ENCODE data around the gene MANBA. TPM values are rescaled to one million over a fixed set of nuclear protein-coding genes. Genes with fewer than 3 reads are reported as not detected.
"Not testable (repeated sequence)": the region's sequence is repeated elsewhere in the genome, so short reads cannot be mapped to it uniquely, and the experiment has no call there.

The MANBA gene
- total RNA-seq, 2 experiments from 2014 or later = 12.0 to 13.3 TPM

DNA sequence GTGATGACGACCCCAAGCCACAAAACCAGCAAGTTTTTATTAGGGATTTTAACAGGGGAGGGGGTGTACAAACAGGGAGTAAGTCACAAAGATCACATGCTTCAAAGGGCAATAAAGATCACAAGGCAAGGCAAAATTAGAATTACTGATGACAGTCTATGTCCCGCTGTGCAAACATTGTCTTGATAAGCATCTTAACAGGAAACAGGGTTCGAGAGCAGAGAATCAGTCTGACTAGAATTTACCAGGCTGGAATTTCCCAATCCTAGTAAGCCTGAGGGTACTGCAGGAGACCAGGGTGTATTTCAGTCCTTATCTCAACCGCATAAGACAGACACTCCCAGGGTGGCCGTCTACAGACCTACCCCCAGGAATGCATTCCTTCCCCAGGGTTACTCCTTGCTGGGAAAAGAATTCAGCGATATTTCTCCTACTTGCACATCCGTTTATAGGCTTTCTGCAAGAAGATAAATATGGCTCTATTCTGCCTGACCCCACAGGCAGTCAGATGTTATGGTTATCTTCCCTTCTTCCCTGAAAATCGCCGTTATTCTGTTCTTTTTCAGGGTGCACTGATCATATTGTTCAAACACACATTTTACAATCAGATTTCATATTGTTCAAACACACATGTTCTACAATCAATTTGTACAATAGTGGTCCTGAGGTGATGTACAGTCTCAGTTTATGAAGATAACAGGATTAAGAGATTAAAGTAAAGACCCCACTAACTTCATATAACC is 41.8 kb downstream of the MANBA start:
- intact Hi-C loops (cut with DNase I, micrococcal nuclease); POLR2A ChIA-PET; CTCF ChIA-PET: not testable (repeated sequence)

DNA sequence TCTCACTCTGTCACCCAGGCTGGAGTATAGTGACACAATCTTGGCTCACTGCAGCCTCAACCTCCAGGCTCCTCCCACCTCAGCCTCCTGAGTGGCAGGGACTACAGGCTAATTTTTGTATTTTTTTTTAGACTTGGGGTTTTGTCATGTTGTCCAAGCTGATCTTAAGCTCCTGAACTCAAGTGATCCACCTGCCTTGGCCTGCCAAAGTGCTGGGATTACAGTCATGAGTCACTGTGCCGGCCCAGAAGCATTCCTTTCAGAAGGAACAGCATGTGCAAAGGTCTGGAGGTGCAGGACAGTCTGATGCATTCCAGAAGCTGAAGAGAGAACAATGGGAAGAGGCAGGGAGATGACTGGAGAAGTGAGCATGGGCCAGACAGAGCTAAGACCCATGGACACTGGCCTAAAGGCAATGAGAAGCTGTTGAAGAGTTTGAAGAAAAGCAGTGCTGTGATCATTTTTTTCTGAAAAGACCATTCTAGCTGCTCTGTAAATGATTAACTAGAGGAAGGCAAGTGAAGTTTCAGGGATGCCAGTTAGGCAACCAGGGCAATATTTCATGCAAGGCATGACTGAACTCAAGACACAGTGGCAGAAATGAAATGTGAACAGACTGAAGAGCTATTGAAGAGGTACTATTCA is 43.2 kb downstream of the MANBA start:
- ChIA-PET CTCF (interaction anchor here (0.8 kb wide), 1 partner anchor 343 kb away, joined by 3 read pairs; no protein-coding TSS in a partner anchor), POLR2A (no interaction called here)
- H3K9me3 Mint-ChIP-seq (ENCODE audit: low read depth) = no peaks in the 10 kb centered on the region
- no peaks in the 10 kb centered on the region for H3K4me1 Mint-ChIP-seq
- no peak for ATAC-seq
- H3K27ac Mint-ChIP-seq = no peak overlapping the region
- DNase-seq = no peak
- no peak overlapping the region for H3K4me3 Mint-ChIP-seq
- peaks cover 24% of the 10 kb centered on the region for H3K36me3 Mint-ChIP-seq (ENCODE audit: low read depth)
- intact Hi-C loops (cut with DNase I, micrococcal nuclease) = no loop called here
- no peaks in the 10 kb centered on the region for H3K27me3 Mint-ChIP-seq

More for the DNA sequence above, 41.8 kb downstream of the MANBA start:
- not testable (repeated sequence) for H3K4me3 Mint-ChIP-seq; H3K27me3 Mint-ChIP-seq; DNase-seq; H3K4me1 Mint-ChIP-seq; H3K27ac Mint-ChIP-seq; ATAC-seq; H3K9me3 Mint-ChIP-seq (ENCODE audit: low read depth)
- peaks cover 22% of the 10 kb centered on the region for H3K36me3 Mint-ChIP-seq (ENCODE audit: low read depth)

GRCh38 chr4:102715057-102715456 is 45.7 kb downstream of the MANBA start:
- DNase-seq = no peak
- intact Hi-C loops (cut with DNase I, micrococcal nuclease) = no loop called here
- ChIA-PET POLR2A (no interaction called here), CTCF (interaction anchor here (0.7 kb wide), 1 partner anchor 426 kb away, joined by 4 read pairs; no protein-coding TSS in a partner anchor)
- no peaks in the 10 kb centered on the region for H3K27me3 Mint-ChIP-seq
- no peak overlapping the region for H3K27ac Mint-ChIP-seq
- no peak overlapping the region for H3K4me3 Mint-ChIP-seq
- ATAC-seq = no peak
- peaks cover 28% of the 10 kb centered on the region for H3K36me3 Mint-ChIP-seq (ENCODE audit: low read depth)
- no peaks in the 10 kb centered on the region for H3K4me1 Mint-ChIP-seq
- no peaks in the 10 kb centered on the region for H3K9me3 Mint-ChIP-seq (ENCODE audit: low read depth)

DNA sequence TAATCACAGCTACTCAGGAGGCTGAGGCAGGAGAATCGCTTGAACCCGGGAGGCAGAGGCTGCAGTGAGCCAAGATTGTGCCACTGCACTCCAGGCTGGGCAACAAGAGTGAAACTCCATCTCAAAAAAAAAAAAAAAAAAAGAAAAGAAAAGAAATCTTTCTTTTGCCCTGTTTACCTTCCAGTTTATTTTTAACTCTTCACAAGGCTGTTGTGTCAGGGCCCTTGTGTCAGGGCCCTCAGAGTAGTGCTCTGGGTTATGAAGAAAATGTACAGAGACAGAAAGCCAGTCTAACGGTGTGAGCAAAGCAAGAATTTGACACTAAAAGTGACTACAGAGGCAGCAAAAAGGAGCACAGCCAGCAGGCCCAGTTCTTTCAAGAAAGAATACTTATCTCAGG is 47.0 kb downstream of the MANBA start:
- POLR2A ChIA-PET; DNase-seq; H3K9me3 Mint-ChIP-seq (ENCODE audit: low read depth); H3K27me3 Mint-ChIP-seq; intact Hi-C loops (cut with DNase I, micrococcal nuclease); H3K4me1 Mint-ChIP-seq; H3K4me3 Mint-ChIP-seq; H3K27ac Mint-ChIP-seq; ATAC-seq: not testable (repeated sequence)
- peaks cover 22% of the 10 kb centered on the region for H3K36me3 Mint-ChIP-seq (ENCODE audit: low read depth)
- CTCF ChIA-PET = interaction anchor here (1.5 kb wide), 1 partner anchor 11 kb away, joined by 4 read pairs; no protein-coding TSS in a partner anchor

DNA sequence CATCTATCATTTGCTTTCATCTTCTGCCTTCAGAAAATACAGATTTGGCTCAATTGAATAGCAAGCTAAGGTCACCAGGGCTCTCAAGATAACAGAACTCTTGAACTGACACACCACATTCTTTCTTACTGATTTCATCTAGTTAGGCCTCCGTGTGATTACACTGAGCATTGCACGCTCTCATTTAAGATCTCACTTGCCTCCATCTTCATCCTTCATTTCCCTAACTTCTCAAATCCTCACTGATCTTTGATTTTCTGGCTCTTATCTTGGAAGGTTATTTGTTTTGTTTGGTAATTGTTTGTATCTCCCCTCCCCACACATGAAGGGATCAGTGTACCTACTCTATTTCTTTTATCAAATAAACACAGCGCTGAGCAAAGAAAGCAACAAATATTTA is 47.7 kb downstream of the MANBA start:
- Mint-ChIP-seq H3K27ac (no peak overlapping the region), H3K4me3 (no peak overlapping the region), H3K9me3 (ENCODE audit: low read depth) (no peaks in the 10 kb centered on the region), H3K36me3 (ENCODE audit: low read depth) (peaks cover 20% of the 10 kb centered on the region), H3K4me1 (no peaks in the 10 kb centered on the region), H3K27me3 (no peaks in the 10 kb centered on the region)
- ChIA-PET CTCF (interaction anchor here (1.5 kb wide), 1 partner anchor 10 kb away, joined by 4 read pairs; no protein-coding TSS in a partner anchor), POLR2A (no interaction called here)
- DNase-seq = no peak
- intact Hi-C loops (cut with DNase I, micrococcal nuclease) = no loop called here
- no peak for ATAC-seq

- intact Hi-C loops (cut with DNase I, micrococcal nuclease) = no loop called here
- CTCF ChIA-PET = no interaction called here
- POLR2A ChIA-PET = no interaction called here
- no peaks in the 10 kb centered on the region for H3K27me3 Mint-ChIP-seq
- peaks cover 35% of the 10 kb centered on the region for H3K36me3 Mint-ChIP-seq (ENCODE audit: low read depth)
- no peaks in the 10 kb centered on the region for H3K4me1 Mint-ChIP-seq
- no peak overlapping the region for H3K4me3 Mint-ChIP-seq
- DNase-seq (no peak), ATAC-seq (no peak)
- peaks cover 3% of the 10 kb centered on the region for H3K9me3 Mint-ChIP-seq (ENCODE audit: low read depth)
- no peak overlapping the region for H3K27ac Mint-ChIP-seq
Measured at GRCh38 chr4:102710986-102711385, 49.8 kb downstream of the MANBA start.

- CTCF ChIA-PET = interaction anchor here (0.7 kb wide), 1 partner anchor 92 kb away, joined by 3 read pairs; no protein-coding TSS in a partner anchor
- POLR2A ChIA-PET; DNase-seq; H3K4me1 Mint-ChIP-seq; H3K27me3 Mint-ChIP-seq; H3K4me3 Mint-ChIP-seq; H3K27ac Mint-ChIP-seq; H3K9me3 Mint-ChIP-seq (ENCODE audit: low read depth); ATAC-seq; intact Hi-C loops (cut with DNase I, micrococcal nuclease): not testable (repeated sequence)
- H3K36me3 Mint-ChIP-seq (ENCODE audit: low read depth) = peaks cover 36% of the 10 kb centered on the region
Measured at GRCh38 chr4:102709060-102709459, 51.7 kb downstream of the MANBA start.

DNA sequence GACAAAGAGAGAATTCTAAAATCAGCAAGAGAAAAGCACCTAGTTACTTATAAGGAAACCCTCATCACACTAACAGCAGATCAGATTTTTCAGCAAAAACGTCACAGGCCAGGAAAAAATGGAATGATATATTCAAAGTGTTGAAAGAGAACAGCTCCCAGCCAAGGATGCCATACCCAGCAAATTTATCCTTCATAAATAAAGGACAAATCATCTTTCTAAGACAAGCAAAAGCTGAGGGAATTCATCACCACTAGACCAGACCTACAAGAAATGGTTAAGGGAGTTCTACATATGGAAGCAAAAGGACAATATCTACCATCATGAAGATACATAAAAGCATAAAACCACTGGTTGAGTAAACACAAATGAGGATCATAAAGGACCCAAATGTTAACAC is 53.6 kb downstream of the MANBA start:
- Mint-ChIP-seq H3K9me3 (ENCODE audit: low read depth) (peaks cover 3% of the 10 kb centered on the region), H3K4me1 (no peaks in the 10 kb centered on the region), H3K27me3 (no peaks in the 10 kb centered on the region), H3K4me3 (no peak overlapping the region), H3K27ac (no peak overlapping the region), H3K36me3 (ENCODE audit: low read depth) (peaks cover 33% of the 10 kb centered on the region)
- CTCF ChIA-PET = no interaction called here
- ATAC-seq = no peak
- POLR2A ChIA-PET = no interaction called here
- DNase-seq = no peak
- intact Hi-C loops (cut with DNase I, micrococcal nuclease) = no loop called here

- ChIA-PET CTCF (interaction anchor here (1.1 kb wide), 1 partner anchor 85 kb away, joined by 3 read pairs; no protein-coding TSS in a partner anchor), POLR2A (interaction anchor here (0.7 kb wide), 1 partner anchor 327 kb away, joined by 3 read pairs; no protein-coding TSS in a partner anchor)
- no peaks in the 10 kb centered on the region for H3K27me3 Mint-ChIP-seq
- ATAC-seq = no peak
- peaks cover 27% of the 10 kb centered on the region for H3K36me3 Mint-ChIP-seq (ENCODE audit: low read depth)
- no peak for DNase-seq
- H3K4me3 Mint-ChIP-seq = no peak overlapping the region
- intact Hi-C loops (cut with DNase I, micrococcal nuclease) = no loop called here
- H3K4me1 Mint-ChIP-seq = no peaks in the 10 kb centered on the region
- H3K27ac Mint-ChIP-seq = no peak overlapping the region
- peaks cover 3% of the 10 kb centered on the region for H3K9me3 Mint-ChIP-seq (ENCODE audit: low read depth)
Measured at GRCh38 chr4:102705391-102705935, 55.3 kb downstream of the MANBA start.

GRCh38 chr4:102696758-102697157 is 64.0 kb downstream of the MANBA start:
- Mint-ChIP-seq H3K36me3 (ENCODE audit: low read depth) (no peaks in the 10 kb centered on the region), H3K4me3 (no peak overlapping the region), H3K27ac (no peak overlapping the region), H3K4me1 (no peaks in the 10 kb centered on the region), H3K27me3 (no peaks in the 10 kb centered on the region), H3K9me3 (ENCODE audit: low read depth) (no peaks in the 10 kb centered on the region)
- POLR2A ChIA-PET = no interaction called here
- no peak for ATAC-seq
- no peak for DNase-seq
- intact Hi-C loops (cut with DNase I, micrococcal nuclease) = no loop called here
- CTCF ChIA-PET = interaction anchor here (0.7 kb wide), 1 partner anchor 63 kb away, joined by 3 read pairs; no protein-coding TSS in a partner anchor

DNA sequence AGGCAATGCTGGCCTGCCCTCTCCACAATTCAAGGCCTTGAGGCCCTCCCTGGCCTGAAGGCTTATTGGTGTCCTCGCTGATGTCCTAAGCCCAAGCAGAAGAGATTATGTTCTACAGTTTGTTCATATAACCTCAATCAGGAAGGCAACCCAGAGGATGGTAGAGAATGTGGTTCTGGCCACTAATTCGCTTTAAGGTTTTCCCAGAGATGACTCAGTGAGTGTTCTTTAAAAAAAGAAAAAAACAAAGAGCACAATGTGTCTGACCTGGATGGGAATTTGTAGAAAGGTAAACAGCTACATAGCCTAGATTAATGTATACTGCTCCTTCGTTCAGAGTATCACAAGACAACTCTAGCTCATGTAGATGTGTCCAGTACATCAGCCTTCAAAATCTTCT is 66.0 kb downstream of the MANBA start:
- H3K4me3 Mint-ChIP-seq = no peak overlapping the region
- ChIA-PET CTCF (no interaction called here), POLR2A (no interaction called here)
- H3K27ac Mint-ChIP-seq = no peak overlapping the region
- ATAC-seq (no peak), DNase-seq (no peak)
- H3K36me3 Mint-ChIP-seq (ENCODE audit: low read depth) = peaks cover 1% of the 10 kb centered on the region
- intact Hi-C loops (cut with DNase I, micrococcal nuclease) = no loop called here
- no peaks in the 10 kb centered on the region for H3K27me3 Mint-ChIP-seq
- no peaks in the 10 kb centered on the region for H3K4me1 Mint-ChIP-seq
- no peaks in the 10 kb centered on the region for H3K9me3 Mint-ChIP-seq (ENCODE audit: low read depth)

DNA sequence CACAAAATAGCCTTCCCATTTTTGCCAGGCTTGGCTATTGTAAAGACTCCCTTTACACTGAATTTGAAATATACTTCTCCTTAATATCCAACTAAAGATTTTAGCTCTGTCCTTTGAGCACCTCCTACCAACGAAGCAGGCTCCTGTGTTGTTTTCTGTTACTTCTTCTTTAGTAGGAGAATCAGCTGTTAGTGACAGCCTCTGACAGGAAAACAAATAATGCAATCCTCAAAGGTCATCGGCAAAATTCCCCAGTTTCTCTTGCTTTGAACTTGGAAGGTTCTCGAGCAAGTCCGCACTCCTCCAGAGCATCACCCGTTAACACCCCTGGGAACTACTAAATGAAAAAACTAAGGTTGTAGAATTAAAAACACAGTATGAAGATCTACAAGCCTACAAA is 66.9 kb downstream of the MANBA start:
- ChIA-PET CTCF (interaction anchor here (0.7 to 1.2 kb wide), 2 partner anchors 110 to 339 kb away, joined by 3 read pairs; no protein-coding TSS in a partner anchor), POLR2A (no interaction called here)
- ATAC-seq = no peak
- Mint-ChIP-seq H3K27ac (no peak overlapping the region), H3K27me3 (no peaks in the 10 kb centered on the region), H3K36me3 (ENCODE audit: low read depth) (peaks cover 3% of the 10 kb centered on the region), H3K4me3 (no peak overlapping the region), H3K4me1 (no peaks in the 10 kb centered on the region), H3K9me3 (ENCODE audit: low read depth) (no peaks in the 10 kb centered on the region)
- DNase-seq = no peak
- intact Hi-C loops (cut with DNase I, micrococcal nuclease) = no loop called here
